HS-5 (cell line): ENCODE results near the gene AMMECR1.
A peak's percentile ranks its signal among the peaks of the same experiment; 100 is the strongest.
"Not testable (repeated sequence)": the region's sequence is repeated elsewhere in the genome, so short reads cannot be mapped to it uniquely, and the experiment has no call there.

Experiments
- DNase-seq: peaks from one replicate; pipeline ENCODE4 v3.0.0-alpha.2; 2012; ENCODE audit warnings: low read depth

Gene AMMECR1

DNA sequence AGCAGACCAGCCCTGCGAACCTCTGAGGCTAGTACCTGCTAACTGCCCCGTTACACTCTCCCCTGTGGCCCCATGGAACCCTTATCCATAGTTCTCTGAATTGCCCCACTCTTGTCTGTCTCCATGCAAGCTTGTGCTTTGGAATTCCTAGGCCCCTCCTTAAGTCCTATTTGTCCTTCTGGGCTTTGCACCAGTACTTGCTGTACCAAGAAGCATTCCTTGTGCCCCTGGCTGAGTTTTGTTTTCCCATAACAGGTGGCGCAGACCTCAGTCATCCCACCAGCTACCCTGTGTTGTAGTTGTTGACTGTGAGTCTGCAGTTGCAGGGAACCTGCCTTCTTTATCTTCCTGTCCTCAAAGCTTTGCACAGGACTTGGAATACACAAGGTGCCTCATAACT, 147.9 kb downstream of the AMMECR1 start:
- DNase-seq = no peak

DNA sequence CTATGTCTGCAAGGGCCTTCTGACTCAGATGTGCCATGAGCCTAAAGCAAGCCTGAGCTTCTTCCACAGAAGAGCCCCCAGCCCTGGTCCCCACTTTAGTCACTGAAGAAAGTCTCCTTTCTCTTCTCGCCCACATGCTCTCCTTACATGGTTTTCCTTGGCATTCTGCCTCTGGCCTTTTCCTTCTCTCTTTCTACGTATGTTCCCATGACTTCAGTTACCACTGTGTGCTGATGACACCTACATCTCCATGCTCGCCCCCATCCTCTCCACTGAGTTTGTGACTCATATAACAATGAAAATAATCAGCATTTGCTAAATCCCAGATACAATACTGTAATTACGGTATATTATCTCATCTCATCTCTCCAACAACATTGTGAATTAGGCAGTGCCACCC, 149.3 kb downstream of the AMMECR1 start:
- no peak for DNase-seq

DNA sequence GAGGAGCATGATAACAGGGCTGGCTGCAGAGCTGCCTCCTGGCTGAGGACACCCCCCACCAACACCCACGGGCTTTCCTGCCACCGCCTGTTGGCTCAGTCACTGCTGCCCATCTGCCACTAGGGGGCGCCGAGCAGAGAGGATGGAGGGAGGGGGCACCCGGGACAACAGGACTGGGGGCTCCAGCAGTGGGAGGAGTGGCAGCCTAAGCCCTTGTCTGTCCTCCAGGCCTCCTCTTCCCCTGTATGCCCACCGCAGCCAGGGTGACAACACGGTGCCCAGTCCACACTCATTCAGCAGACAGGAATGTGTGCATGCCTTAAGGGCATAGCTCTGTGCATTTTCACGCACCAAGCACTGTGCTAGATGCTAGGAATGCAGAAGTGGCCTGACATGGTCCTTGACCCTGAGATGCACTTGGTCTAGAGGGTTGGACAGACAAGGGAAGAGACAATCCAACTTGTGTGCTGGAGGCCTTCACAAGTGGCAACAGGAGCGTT, 149.9 kb downstream of the AMMECR1 start:
- DNase-seq = no peak

DNA sequence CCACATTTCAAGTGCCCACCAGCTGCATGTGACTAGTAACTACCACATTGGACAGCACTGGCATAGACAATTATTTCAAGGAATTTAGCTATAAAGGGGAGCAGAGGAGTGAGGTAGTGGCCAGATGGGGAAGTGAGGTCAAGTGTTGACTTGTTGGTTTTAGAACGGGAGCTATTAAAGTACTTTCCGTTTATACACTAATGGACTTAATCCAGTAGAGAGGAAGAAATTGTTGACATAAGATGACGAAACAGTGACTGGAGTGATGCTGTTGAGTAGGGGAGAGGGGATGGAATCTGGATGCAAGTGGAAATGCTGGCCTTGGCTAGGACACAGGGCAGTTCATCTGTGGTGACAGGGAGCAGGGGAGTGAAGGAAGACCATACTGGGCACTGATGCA, 154.4 kb downstream of the AMMECR1 start:
- no peak for DNase-seq

DNA sequence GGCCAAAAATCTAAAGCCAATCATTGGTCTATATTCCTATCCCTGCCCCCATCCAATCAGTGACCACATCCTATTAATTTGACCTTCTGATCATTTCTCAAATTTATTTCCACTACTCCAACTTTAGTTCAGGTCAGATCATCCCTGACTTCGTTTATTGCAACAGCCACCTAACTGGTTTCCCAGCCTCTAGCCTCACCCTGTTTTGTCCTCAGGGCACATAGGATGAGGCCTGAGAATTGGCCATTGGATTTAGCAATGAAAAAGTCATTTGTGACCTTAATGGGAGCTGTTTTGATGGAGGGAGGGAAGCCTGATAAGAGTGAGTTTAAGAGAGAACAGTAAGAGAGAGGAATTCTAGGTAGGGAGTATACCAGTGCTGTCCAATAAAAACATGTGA, 155.0 kb downstream of the AMMECR1 start:
- DNase-seq = no peak

DNA sequence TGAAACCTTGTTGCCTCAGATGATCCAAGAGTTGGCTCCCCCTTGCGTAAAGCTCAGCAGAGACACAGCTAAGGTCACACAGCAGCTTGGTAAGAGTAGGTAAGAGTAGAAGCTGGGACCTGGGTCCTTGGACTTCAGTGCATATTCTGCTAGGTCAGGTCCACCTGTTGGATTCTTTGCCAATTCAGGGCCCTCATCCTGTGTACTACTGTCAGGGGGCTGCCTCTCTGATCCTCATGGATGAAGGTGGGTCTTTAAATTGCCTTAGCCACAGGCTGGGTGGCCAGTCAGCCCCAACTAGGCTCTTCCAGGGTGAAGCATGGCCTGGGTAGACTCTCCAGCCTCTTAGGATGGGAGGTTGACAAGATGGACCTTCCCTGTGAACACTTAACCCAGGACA, 155.8 kb downstream of the AMMECR1 start:
- DNase-seq = no peak

DNA sequence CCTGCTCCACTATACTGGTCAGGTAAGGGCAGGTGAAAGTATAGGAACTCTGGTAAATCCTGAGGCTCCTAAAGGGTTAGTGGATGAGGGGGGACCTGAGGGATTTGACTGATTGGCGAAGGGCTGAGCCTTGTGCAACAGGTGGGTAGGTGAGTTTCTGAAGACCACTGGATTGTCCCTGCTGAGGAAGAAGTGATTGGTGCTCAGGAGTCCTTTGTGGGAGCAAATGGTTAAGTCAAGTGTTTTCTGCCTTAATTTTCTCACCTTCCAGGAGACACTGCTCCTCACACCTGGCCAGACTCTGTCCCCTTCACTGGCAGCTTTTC, 156.6 kb downstream of the AMMECR1 start:
- no peak for DNase-seq

DNA sequence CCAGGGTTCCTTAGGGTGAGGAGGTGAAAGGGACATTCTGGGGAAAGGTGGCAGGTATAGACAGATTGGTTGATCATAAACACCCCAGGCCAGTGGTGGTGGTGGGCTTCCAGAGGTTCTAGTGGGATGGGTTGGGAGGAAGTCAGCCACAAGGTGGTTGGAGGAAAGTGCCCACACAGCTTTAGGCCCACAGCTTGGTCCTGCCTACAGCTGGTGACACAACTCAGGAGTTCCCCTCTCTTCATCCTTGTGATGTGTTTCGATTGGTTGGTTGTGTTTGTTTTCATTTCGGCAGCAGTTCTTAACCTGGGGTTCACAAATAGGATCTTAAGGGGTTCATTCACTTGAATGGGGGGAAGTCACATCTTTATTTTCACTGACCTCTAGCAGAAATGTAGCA, 158.0 kb downstream of the AMMECR1 start:
- DNase-seq = no peak

DNA sequence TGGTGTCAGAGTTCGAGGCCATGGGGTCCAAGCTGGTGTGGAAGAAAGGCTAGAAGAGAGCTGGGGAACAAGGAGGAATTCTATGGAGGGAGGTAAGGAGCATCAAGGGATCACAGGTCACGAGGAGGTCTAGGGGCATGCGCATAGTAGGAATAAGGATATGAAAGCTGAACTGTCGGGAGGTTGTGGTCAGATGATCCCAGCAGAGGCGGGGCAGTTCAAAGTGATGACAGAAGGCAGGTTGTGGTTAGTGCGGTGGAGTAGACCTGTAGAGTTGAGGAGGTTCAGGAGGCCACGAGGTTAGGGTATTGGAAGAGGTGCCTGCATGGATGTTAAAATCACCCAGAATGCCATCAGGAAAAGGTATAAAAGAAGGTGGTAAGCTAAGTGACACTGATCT, 158.7 kb downstream of the AMMECR1 start:
- DNase-seq = no peak

DNA sequence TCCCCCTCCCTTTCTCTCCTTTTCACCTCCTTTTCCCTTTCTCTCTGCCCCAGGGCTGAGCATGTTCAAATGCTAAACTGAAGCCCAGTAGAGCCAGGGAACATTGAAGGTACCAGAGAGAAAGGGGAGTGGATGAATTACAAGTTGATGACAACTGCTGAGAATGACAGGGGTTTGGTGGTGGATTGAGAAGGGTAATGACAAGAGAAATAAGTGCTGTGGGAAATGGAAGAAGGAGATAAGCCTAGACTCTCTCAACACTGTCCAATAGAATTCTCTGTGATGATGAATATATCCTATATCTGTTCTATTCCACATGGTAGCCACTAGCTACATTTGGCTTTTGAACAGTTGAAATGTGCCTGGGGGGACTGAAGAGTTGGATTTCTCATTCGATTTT, 160.4 kb downstream of the AMMECR1 start:
- DNase-seq = no peak

DNA sequence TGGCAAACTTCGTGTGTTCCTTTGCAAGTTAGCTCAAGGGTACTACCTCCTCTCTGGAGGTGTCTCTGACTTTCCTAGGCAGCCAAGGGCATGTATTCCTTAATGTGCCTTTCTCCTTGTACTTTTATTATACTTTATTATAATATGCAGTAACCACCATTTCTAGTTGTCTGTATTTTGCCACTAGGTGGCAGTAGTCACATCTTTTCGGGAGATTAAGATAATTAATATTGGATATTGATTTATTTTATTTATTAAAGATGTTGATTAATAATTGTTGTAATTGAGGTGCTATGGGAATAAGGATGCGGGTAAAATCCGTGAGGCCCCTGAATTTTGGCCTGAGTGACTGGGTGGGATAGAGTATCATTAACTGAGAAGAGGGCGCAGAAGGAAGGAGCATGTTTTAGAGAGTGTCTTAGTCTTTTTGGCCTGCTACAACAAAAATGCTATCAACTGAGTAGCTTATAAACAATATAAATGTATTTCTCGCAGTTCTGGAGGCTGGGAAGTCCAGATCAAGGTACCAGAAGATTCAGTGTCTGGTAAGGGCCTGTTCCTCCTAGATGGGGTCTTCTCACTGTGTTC, 161.6 kb downstream of the AMMECR1 start:
- no peak for DNase-seq

DNA sequence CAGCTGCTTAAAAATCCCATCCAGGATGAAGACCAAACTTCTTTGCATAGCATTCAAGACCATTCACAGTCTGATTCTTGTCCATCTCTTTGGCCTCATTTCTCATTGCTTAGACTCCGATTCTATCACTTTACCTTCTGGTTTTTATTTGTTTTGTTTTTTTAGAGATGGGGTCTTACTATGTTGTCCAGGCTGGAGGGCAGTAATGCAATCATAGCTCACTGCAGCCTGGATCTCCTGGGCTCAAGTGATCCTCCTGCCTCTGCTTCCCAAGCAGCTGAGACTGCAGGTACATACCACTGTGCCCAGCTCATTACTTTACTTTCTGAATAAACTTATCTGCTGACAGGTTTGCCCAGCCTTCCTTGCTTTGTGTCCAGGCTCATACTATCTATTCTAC, 162.1 kb downstream of the AMMECR1 start:
- DNase-seq = no peak

DNA sequence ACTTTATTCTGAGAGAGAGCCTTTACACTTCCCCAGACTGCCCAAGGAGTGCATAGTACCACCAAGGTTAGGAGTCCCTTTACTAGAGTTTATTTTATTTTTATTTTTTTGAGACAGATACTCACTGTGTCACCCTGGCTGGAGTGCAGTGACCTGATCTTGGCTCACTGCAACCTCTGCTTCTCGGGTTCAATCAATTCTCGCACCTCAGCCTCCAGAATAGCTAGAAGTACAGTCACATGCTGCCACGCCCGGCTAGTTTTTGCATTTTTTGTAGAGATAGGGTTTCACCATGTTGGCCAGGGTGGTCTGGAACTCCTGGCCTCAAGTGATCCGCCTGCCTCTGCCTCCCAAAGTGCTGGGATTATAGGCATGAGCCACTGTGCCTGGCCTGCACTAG, 163.6 kb downstream of the AMMECR1 start:
- DNase-seq = not testable (repeated sequence)

DNA sequence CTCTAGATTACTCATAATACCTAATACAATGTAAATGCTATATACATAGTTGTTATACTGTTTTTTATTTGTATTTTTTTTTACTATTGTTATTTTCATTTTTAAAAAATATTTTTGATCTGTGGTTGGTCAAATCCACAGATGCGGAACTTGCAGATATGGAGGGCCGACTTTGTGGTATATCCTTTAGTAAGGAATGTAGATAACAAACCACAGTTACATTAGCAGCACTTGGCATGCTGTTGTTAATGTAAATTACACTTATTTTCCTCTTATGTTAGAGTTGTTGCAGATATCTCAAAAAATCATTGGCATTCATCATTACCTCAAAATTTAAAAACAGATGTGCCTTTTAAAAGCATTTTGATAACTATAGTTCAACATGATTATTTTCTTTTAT, 164.0 kb downstream of the AMMECR1 start:
- DNase-seq = no peak

DNA sequence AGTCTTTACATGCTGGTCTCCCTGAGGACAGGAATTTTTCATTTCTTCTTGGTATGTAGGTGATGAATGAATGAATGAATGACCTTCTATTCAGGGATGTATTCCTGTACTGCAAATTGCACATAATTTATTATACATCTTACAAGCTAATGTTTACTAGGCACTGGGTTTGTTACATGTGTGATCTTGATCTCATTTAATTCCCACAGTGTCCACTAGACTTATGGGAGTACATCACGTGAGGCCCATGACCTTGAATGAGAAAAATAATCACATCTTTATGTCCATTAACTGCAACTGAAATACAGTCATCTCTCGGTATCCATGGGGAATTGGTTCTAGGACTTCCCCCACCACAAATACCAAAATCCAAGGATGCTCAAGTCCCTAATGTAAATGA, 164.6 kb downstream of the AMMECR1 start:
- DNase-seq = no peak

DNA sequence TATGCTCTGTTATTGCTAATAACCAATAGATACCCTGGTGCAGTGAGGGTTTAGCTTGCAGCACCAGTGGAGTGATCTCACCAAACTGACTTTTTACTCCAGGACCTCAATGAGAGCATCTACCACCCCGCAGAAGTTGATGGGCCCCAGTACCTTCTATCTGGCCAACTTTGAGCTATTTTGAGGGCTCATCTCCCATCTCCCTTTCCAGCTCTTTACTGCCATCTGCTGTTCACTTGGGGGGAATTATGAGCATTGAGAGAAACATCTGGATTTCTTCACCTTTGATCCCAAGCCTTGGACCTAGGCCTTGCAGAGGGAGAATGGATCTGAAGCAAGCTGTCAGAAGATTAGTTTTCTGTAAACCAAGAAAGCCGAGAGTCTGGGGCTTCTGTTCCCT, 171.4 kb downstream of the AMMECR1 start:
- DNase-seq = peak; percentile 24

DNA sequence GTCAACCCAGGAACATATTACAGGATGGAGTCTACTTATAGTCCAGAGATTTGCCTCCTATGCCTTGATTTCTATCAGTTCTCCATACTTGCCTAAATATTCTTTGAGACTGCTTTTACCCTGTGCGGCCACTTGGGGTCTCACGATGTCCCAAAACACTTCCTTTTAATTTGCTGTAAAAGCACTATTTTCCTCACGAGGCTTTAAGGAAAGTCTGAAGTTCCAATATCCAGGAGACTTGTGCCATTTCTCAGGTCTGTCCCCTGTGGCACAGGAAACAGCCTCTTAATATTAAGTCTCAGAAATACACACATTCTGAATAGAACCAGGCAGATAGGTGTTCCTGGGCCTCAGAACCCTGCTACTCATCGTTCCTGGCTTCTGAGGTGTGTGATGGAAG, 172.0 kb downstream of the AMMECR1 start:
- no peak for DNase-seq

DNA sequence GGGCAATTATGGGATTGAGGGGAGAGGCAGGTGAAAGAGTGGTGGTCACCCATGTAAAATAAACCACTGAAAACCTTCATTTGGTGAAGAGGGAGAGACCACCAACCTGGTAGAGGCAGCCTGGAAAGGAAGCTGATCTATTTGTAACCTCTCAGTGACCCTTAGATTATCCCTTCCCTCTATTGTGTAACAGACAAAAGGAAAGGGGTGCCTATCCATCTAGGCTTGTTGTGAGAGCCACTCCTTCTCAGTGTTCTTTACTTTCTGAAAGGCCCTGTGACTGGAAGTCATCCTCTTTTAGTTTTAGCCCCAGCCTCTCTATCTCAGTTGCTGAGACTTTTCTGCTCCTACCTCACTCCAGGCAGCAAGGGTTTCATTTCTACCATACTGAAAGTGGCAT, 172.6 kb downstream of the AMMECR1 start:
- no peak for DNase-seq
